Measurements from ENCODE around the gene NFX1.

NFX1 gene

GRCh38 chr9:33291901-33292300 lies 1.6 kb downstream of the NFX1 start:
- Histone ChIP-seq H3K4me1 (ENCODE audit: insufficient read depth, low read length, poor library complexity, severe bottlenecking) (peaks cover 32% of the 10 kb centered on the region), H3K9me2 (replicated peaks; ENCODE audit: low read depth, low read length) (no peaks in the 10 kb centered on the region), H3K9ac (ENCODE audit: low read depth, low read length, poor library complexity, severe bottlenecking) (peak overlapping the region; percentile 98), H3K36me3 (ENCODE audit: insufficient read depth, low read length) (peaks cover 6% of the 10 kb centered on the region; the same call in 1 of the 2 replicates), H3K9me3 (ENCODE audit: insufficient read depth, low read depth, low read length) (no peaks in the 10 kb centered on the region), H2AFZ (ENCODE audit: low read length) (no peak overlapping the region), H3K79me2 (ENCODE audit: insufficient read depth, low read length) (peaks cover 67% of the 10 kb centered on the region), H3K4me2 (ENCODE audit: low read depth, low read length, poor library complexity, severe bottlenecking) (peak overlapping the region; percentile 80), H4K20me1 (ENCODE audit: insufficient read depth, low read length, poor library complexity, severe bottlenecking) (peaks cover 13% of the 10 kb centered on the region), H3K4me3 (ENCODE audit: low read length, poor library complexity, severe bottlenecking) (peak overlapping the region; percentile 87), H3F3A (ENCODE audit: low read depth) (peaks cover 7% of the 10 kb centered on the region), H3K27me3 (ENCODE audit: insufficient read depth, low read length, poor library complexity, severe bottlenecking) (no peaks in the 10 kb centered on the region)
- TF ChIP-seq EZH2phosphoT487 (IDR thresholded peaks at IDR 0.05; ENCODE audit: borderline replicate concordance): no peak

- no peak for TF ChIP-seq EZH2phosphoT487 (IDR thresholded peaks at IDR 0.05; ENCODE audit: borderline replicate concordance)
- no peak for TF ChIP-seq CTCF (conservative IDR thresholded peaks at IDR 0.05; ENCODE audit: low read length)
- Histone ChIP-seq H3K4me1 (ENCODE audit: insufficient read depth, low read length, poor library complexity, severe bottlenecking) (peaks cover 50% of the 10 kb centered on the region), H3K4me3 (ENCODE audit: low read length, poor library complexity, severe bottlenecking) (no peak overlapping the region), H3F3A (ENCODE audit: low read depth) (peaks cover 7% of the 10 kb centered on the region), H3K9me3 (ENCODE audit: insufficient read depth, low read depth, low read length) (no peaks in the 10 kb centered on the region), H3K9me2 (replicated peaks; ENCODE audit: low read depth, low read length) (no peaks in the 10 kb centered on the region), H3K79me2 (ENCODE audit: insufficient read depth, low read length) (peaks cover 86% of the 10 kb centered on the region), H2AFZ (ENCODE audit: low read length) (no peak overlapping the region), H3K36me3 (ENCODE audit: insufficient read depth, low read length) (peaks cover 10% of the 10 kb centered on the region; the same call in 1 of the 2 replicates), H3K9ac (ENCODE audit: low read depth, low read length, poor library complexity, severe bottlenecking) (no peak overlapping the region), H3K27me3 (ENCODE audit: insufficient read depth, low read length, poor library complexity, severe bottlenecking) (no peaks in the 10 kb centered on the region), H4K20me1 (ENCODE audit: insufficient read depth, low read length, poor library complexity, severe bottlenecking) (peaks cover 23% of the 10 kb centered on the region), H3K4me2 (ENCODE audit: low read depth, low read length, poor library complexity, severe bottlenecking) (peak overlapping the region; percentile 80)
Observed at GRCh38 chr9:33293782-33294181, 3.5 kb downstream of the NFX1 start.

- TF ChIP-seq CTCF (conservative IDR thresholded peaks at IDR 0.05; ENCODE audit: low read length): no peak
- TF ChIP-seq EZH2phosphoT487 (IDR thresholded peaks at IDR 0.05; ENCODE audit: borderline replicate concordance): no peak
- H3K4me1 ChIP-seq (ENCODE audit: insufficient read depth, low read length, poor library complexity, severe bottlenecking): peaks cover 61% of the 10 kb centered on the region
- H3K9me3 ChIP-seq (ENCODE audit: insufficient read depth, low read depth, low read length): no peaks in the 10 kb centered on the region
- H3K9ac ChIP-seq (ENCODE audit: low read depth, low read length, poor library complexity, severe bottlenecking): no peak overlapping the region
- H2AFZ ChIP-seq (ENCODE audit: low read length): no peak overlapping the region
- H3K36me3 ChIP-seq (ENCODE audit: insufficient read depth, low read length): peaks cover 16% of the 10 kb centered on the region; the same call in 1 of the 2 replicates
- peaks cover 27% of the 10 kb centered on the region for H4K20me1 ChIP-seq (ENCODE audit: insufficient read depth, low read length, poor library complexity, severe bottlenecking)
- H3K9me2 ChIP-seq (replicated peaks; ENCODE audit: low read depth, low read length): no peaks in the 10 kb centered on the region
- H3K79me2 ChIP-seq (ENCODE audit: insufficient read depth, low read length): peaks cover 92% of the 10 kb centered on the region
- H3F3A ChIP-seq (ENCODE audit: low read depth): peaks cover 3% of the 10 kb centered on the region
- H3K4me3 ChIP-seq (ENCODE audit: low read length, poor library complexity, severe bottlenecking): no peak overlapping the region
- H3K4me2 ChIP-seq (ENCODE audit: low read depth, low read length, poor library complexity, severe bottlenecking): peak overlapping the region; percentile 64
- H3K27me3 ChIP-seq (ENCODE audit: insufficient read depth, low read length, poor library complexity, severe bottlenecking): no peaks in the 10 kb centered on the region
Observed at GRCh38 chr9:33294670-33295432, 4.5 kb downstream of the NFX1 start.
